NCI-H1417 (cell line): ENCODE results near the gene H1-8.
"Not testable (repeated sequence)": the region's sequence is repeated elsewhere in the genome, so short reads cannot be mapped to it uniquely, and the experiment has no call there.

Source experiments
- DNase-seq, 3 experiments: peaks; one replicate each; lab custom pipeline; 2025; lab: John Stamatoyannopoulos, UW

The H1-8 gene

GRCh38 chr3:129533406-129533805 lies 9.6 kb upstream of the H1-8 start:
- DNase-seq = no peak

GRCh38 chr3:129534428-129535027 lies 8.4 kb upstream of the H1-8 start:
- DNase-seq = no peak

GRCh38 chr3:129535075-129535474 lies 7.9 kb upstream of the H1-8 start:
- no peak for DNase-seq

GRCh38 chr3:129536374-129536667 lies 6.7 kb upstream of the H1-8 start:
- no peak for DNase-seq

- no peak for DNase-seq
Observed at GRCh38 chr3:129536804-129537203, 6.2 kb upstream of the H1-8 start.

GRCh38 chr3:129539206-129539605 lies 3.8 kb upstream of the H1-8 start:
- no peak for DNase-seq

GRCh38 chr3:129540776-129541516 lies 2.0 kb upstream of the H1-8 start:
- DNase-seq = no peak

GRCh38 chr3:129542747-129543146 lies 228 bp upstream of the H1-8 start:
- no peak for DNase-seq

GRCh38 chr3:129543999-129544398 lies 1.0 kb downstream of the H1-8 start:
- no peak for DNase-seq

GRCh38 chr3:129545951-129546350 lies 3.0 kb downstream of the H1-8 start:
- not testable (repeated sequence) for DNase-seq

- no peak for DNase-seq
Observed at GRCh38 chr3:129547241-129547640, 4.3 kb downstream of the H1-8 start.

- DNase-seq = no peak
Observed at GRCh38 chr3:129548104-129548965, 5.4 kb downstream of the H1-8 start.

GRCh38 chr3:129549006-129549800 lies 6.2 kb downstream of the H1-8 start:
- no peak for DNase-seq

GRCh38 chr3:129549805-129550204 lies 6.8 kb downstream of the H1-8 start:
- DNase-seq = no peak

- DNase-seq = no peak
Observed at GRCh38 chr3:129552287-129553050, 9.5 kb downstream of the H1-8 start.

GRCh38 chr3:129553171-129553570 lies 10.2 kb downstream of the H1-8 start:
- peak in 2 of 3 experiments; percentile 51 to 68 for DNase-seq

- no peak for DNase-seq
Observed at GRCh38 chr3:129553719-129554118, 10.7 kb downstream of the H1-8 start.

- DNase-seq = no peak
Observed at GRCh38 chr3:129554356-129555152, 11.6 kb downstream of the H1-8 start.

- DNase-seq = no peak
Observed at GRCh38 chr3:129555153-129555550, 12.2 kb downstream of the H1-8 start.

- DNase-seq = no peak
Observed at GRCh38 chr3:129555616-129556357, 12.8 kb downstream of the H1-8 start.
